ENCODE measurements around the gene LTBP1.
"Not testable (repeated sequence)": the region's sequence is repeated elsewhere in the genome, so short reads cannot be mapped to it uniquely, and the experiment has no call there.

LTBP1 gene

GRCh38 chr2:33225350-33225749, 278.6 kb downstream of the LTBP1 start:
- DNase-seq (ENCODE audit: low spot score), result no peak

DNA sequence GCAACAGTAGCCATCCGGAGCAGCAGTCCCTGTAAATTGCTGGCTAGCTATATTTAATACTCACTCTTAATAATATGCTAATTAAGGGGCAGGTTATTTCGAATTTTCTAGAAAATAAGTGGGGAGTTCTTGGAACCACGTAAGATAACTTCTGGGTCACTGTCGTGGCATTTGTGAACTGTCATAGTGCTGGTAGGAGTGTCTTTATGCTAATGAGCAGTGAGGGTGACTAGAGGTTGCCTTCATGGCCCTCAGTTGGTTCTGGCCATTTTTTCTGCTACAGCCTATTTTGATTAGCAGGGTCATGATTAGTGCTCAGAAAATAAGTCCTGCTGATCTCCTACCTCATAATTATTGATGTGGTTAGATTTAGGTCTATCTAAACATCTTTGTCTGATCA, 279.8 kb downstream of the LTBP1 start:
- DNase-seq (ENCODE audit: low spot score), result no peak

DNA sequence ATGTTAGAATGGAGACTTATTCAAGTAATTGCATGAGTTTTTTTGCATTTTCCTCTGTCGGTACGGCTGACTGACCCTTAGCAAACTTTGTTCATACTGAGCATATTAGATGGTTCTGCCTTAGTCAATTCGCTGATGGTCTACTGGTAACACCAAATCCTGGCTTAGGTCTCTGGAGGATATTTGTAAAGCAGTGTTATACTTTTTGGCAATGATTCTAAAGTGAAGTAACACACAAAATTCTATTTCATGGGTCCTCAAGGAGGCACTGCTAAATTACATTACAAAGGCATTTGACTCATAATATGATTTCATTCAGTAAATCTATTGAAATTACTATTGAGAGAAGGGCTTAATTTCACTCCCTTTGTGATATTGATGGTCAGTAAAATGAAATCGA, 282.9 kb downstream of the LTBP1 start:
- no peak for DNase-seq (ENCODE audit: low spot score)

GRCh38 chr2:33230195-33230594, 283.4 kb downstream of the LTBP1 start:
- DNase-seq (ENCODE audit: low spot score), result no peak

DNA sequence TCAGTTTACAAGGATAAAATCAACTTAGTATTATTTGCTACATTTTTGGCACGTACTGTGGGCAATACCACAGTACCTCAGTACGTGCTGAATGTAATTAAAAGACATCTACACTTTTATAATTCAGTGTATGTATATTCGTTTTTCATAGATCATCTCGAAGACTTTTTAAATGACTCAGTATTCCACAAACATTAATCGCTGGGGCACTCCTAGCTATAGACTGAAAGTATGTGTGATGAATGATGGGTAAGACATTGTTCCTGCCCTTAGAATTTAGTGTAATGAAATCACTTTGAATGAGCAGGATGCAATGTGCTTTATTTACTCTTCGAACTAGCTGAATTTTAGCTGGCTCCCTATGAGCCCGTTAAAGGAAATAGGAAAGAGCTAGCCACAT, 284.1 kb downstream of the LTBP1 start:
- DNase-seq (ENCODE audit: low spot score), result no peak

GRCh38 chr2:33235559-33235958, 288.8 kb downstream of the LTBP1 start:
- not testable (repeated sequence) for DNase-seq (ENCODE audit: low spot score)

GRCh38 chr2:33236482-33237385, 290.0 kb downstream of the LTBP1 start:
- no peak for DNase-seq (ENCODE audit: low spot score)

DNA sequence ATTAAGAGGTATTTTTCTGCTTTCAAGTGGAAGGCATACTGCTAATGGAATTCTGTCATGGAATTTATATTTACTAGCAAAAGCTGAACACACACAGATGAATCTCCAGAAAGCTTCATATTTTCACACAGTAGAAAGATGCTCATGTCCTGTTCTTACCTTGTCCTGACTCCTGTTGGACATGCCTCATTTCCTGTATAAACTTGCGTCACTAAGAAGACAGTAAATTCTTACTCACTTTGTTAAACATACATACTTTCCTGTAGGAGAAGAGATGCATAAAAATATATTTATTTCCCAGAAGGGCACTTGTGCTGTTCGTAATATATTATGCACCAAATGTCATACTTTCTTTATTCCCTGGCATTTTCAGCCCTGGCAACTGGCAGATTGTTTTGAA, 291.4 kb downstream of the LTBP1 start:
- DNase-seq (ENCODE audit: low spot score), result no peak

- peak; percentile 6 for DNase-seq (ENCODE audit: low spot score)
Measured at GRCh38 chr2:33240178-33240577, 293.4 kb downstream of the LTBP1 start.

DNA sequence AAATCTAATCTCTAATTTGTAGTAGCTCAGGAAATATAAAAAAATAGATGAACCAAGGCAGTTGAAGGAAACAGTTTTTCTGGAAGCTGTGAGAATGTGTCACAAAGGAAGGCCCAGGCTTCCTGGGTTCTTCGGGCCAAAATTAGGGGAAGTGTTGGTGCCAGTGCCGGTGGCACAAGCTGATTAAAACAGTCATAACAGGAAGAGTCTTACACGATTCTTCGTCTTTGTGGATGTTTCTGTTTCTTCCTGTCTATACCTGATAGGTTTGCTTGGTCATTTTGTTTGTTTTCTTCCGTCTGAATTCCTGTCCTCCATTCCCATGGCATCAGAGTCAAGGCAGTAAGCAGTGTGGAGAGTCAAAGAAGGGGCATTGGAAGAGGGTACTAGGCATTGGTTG, 294.3 kb downstream of the LTBP1 start:
- DNase-seq (ENCODE audit: low spot score), result no peak

DNA sequence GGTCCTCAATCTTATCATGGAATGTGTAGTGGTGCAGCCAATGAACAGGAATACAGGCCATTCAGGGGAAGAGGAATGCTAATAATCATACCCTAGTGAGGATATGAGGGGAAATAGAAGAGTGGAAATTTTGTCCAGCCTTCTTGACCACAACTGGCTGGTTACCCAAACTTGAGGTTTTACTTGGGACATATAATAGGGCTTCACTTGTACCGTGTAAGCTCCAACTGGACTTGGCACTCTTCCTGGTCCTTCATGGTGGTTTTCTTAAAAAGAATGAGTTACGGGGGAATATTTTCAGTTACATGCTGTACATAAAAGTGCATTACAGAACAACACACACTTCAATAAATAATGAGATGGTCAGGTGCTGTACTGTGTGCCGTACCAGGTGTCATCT, 294.8 kb downstream of the LTBP1 start:
- DNase-seq (ENCODE audit: low spot score), result no peak

- no peak for DNase-seq (ENCODE audit: low spot score)
Measured at GRCh38 chr2:33242845-33243244, 296.1 kb downstream of the LTBP1 start.

GRCh38 chr2:33246432-33246831, 299.7 kb downstream of the LTBP1 start:
- no peak for DNase-seq (ENCODE audit: low spot score)

DNA sequence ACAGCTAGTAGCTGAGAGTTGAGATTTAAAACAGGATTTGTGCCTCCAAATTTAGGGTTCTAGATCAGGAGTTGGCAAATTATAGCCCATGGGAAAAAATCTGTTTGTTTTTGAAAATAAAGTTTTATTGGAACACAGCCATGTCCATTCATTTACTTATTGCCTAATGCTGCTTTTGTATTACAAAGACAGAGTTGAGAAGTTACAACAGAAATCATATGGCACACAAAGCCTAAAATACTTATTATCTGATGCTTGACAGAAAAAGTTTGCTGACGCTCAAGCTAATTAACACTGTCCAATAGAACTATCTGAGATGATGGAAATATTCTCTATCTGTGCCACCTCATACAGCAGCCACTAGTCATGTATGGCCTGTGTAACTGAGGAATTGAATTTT, 300.6 kb downstream of the LTBP1 start:
- no peak for DNase-seq (ENCODE audit: low spot score)

- no peak for DNase-seq (ENCODE audit: low spot score)
Measured at GRCh38 chr2:33250417-33251029, 303.8 kb downstream of the LTBP1 start.

DNA sequence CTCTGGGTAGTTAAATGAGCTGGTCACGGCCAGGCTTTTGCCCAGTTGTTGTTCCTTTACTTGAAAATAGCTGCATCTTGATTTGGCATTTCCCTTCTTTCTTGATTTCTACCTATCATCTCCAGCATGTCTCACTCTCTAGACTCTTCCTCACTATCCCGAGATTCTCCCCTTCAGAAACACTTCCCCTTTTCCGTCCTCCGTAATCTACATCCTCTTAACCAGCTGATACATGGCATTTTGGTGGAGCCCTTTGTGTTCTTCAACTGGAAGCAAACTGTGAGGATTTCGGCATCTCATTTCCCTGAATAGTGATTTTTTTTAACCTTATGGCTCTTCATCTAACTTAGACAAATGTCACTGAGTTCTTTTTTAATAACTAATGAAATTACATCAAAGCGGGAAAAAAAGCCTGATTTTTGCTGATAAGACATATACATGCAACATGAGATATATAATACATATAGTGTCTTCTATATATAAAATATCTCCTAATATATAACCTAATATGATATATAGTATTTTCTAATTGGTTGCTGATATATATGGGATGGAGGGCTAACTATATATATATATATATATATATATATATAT, 309.5 kb downstream of the LTBP1 start:
- DNase-seq (ENCODE audit: low spot score), result no peak

- no peak for DNase-seq (ENCODE audit: low spot score)
Measured at GRCh38 chr2:33258387-33258786, 311.6 kb downstream of the LTBP1 start.

GRCh38 chr2:33262097-33262496, 315.3 kb downstream of the LTBP1 start:
- no peak for DNase-seq (ENCODE audit: low spot score)

- no peak for DNase-seq (ENCODE audit: low spot score)
Measured at GRCh38 chr2:33264766-33265165, 318.0 kb downstream of the LTBP1 start.

GRCh38 chr2:33265584-33266338, 319.0 kb downstream of the LTBP1 start:
- no peak for DNase-seq (ENCODE audit: low spot score)

GRCh38 chr2:33266467-33266866, 319.7 kb downstream of the LTBP1 start:
- no peak for DNase-seq (ENCODE audit: low spot score)

GRCh38 chr2:33267043-33267442, 320.3 kb downstream of the LTBP1 start:
- DNase-seq (ENCODE audit: low spot score), result no peak

- no peak for DNase-seq (ENCODE audit: low spot score)
Measured at GRCh38 chr2:33267756-33268155, 321.0 kb downstream of the LTBP1 start.

Measured in HuH-7 (cell line).